MM.1S (cell line): ENCODE data around the gene NOS2.

Source experiments
- EZH2 ChIP-seq: fragments of 300-600 bp; sonication (generic); optimal IDR thresholded peaks from 2 replicates; pipeline ENCODE3; 2017; ENCODE audit warnings: low read depth, mild to moderate bottlenecking, antibody characterized with exemption, low read length, mixed read lengths
- TF ChIP-seq, protein P1 (sequence below): fragments of 300-600 bp; sonication (generic); IDR thresholded peaks from 2 replicates; pipeline ENCODE4 v1.5.1; 2016; ENCODE audit warnings: antibody characterized with exemption, low read length, mixed read lengths

DNA sequence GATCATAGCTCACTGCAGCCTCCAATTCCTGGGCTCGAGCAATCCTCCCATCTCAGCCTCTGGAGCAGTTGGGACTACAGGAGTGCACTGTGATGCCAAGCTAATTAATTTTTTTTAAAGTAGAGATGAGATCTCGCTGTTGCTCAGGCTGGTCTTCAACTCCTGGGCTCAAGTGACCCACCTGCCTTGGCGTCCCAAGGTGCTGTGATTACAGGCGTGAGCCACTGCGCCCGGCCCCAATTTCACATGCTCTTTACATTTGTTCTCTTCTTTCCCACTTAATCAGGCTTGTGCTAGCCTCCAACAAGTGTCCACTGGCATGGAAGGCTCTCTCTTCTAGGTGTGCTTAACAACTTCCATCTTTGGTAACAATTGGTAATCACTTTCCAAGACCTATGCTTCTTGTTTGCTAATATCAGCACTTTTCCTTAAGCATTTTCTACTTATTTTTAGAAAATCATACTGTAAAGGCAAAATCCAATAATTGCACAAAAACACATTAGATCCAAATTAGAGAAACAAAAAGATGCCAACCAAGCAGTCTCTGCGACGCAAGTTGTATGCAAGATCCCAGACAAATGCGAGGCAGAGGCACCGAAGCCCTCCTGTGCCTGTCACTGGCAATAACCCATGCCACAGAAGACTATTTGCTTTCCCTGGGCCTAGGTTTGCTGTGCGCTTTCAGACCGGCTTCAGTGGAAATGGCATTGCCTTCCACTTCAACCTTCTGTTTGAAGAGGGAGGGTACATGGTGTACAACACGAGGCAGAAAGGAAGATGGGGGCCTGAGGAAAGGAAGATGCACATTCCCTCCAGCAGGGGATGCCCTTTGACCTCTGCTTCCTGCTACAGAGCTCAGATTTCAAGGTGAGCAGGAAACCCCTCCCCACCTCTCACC, 52.6 kb downstream of the NOS2 start:
- TF ChIP-seq, protein P1, sequence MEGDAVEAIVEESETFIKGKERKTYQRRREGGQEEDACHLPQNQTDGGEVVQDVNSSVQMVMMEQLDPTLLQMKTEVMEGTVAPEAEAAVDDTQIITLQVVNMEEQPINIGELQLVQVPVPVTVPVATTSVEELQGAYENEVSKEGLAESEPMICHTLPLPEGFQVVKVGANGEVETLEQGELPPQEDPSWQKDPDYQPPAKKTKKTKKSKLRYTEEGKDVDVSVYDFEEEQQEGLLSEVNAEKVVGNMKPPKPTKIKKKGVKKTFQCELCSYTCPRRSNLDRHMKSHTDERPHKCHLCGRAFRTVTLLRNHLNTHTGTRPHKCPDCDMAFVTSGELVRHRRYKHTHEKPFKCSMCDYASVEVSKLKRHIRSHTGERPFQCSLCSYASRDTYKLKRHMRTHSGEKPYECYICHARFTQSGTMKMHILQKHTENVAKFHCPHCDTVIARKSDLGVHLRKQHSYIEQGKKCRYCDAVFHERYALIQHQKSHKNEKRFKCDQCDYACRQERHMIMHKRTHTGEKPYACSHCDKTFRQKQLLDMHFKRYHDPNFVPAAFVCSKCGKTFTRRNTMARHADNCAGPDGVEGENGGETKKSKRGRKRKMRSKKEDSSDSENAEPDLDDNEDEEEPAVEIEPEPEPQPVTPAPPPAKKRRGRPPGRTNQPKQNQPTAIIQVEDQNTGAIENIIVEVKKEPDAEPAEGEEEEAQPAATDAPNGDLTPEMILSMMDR: peak; percentile 23
- no peak for TF ChIP-seq EZH2
